NCI-H510A treated with DMSO at 0.1 percent for 48 hours (cell line): Measurements from ENCODE around the gene PDIK1L.
A peak's percentile ranks its signal among the peaks of the same experiment; 100 is the strongest.

Source experiments
- DNase-seq: peaks from one replicate; lab custom pipeline; 2025; lab: John Stamatoyannopoulos, UW

PDIK1L gene

GRCh38 chr1:26155370-26156284 is 44.0 kb downstream of the PDIK1L start:
- DNase-seq = no peak

DNA sequence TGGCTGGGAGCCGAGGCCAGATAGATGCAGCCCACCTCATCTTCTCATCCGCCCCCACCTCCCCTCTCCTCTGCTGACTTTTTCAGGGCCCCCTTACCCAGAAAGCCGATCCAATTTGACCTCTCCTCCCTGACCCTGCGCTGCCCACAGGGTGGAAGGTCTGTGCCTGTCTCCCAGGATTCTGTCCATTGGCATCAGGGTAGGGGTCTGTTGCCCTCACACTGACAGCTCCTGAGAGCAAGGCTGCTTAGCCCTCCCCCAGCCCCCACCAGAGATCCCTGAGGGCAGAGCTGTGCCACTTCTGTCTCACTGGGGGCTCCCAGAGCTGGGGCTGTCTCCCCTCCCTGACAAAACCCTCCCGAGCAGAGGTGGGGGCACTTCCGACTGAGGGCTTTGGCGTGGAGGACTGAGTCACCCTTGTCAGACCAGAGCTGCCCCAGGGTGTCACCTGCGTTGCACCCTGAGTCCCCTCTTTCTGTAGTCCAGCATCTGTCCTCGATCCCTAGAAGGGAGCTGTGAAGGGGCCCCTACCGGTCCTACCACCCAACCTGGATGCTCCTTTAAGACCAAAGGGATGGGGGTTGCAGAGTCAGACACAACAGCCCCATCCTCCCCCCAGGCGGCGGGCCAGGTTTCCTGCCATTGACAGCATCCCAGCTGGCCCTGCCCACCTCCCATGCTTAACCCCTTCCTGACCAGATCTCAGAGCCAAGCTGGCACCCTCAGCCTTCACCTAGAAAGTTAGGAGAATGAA is 44.8 kb downstream of the PDIK1L start:
- DNase-seq = peak; percentile 27

DNA sequence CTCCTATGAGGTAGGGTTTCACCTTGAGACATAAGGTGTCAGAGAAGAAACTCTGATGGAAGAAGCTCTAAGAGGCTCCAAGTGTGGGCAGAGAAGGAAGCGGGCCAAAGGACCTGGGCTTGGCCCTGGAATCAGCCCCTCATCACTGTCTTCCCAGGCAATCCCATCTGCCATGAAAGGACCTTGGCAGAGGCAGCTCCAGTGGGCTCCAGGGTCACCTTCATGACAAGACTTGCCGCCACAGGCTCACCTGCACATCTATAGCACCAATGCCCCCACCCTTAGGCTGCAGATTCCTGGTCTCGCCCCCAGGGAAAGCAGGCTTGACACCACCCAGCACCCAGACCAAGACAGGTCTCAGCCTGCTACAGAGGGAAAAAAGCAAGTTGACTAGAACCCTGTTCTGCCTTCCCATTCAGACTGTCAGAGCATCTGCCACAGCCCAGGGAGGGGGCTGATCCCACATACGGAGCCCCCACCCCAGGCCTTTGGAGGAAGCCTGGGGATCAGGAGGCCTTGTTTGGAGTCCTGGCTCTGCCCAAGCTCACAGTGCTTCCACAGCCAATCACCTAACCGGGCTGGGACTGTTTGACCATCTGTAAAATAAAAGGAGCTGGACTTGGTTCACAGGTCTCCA is 46.8 kb downstream of the PDIK1L start:
- no peak for DNase-seq

GRCh38 chr1:26158908-26159742 is 47.5 kb downstream of the PDIK1L start, which contains the start of gene FAM110D:
Gene FAM110D (plus strand): TSS chr1:26159079. CDS start chr1:26161292, 2,213 bp downstream.
- no peak for DNase-seq

GRCh38 chr1:26159743-26160039 is 48.1 kb downstream of the PDIK1L start:
- DNase-seq = no peak

- no peak for DNase-seq
Observed at GRCh38 chr1:26160527-26161414, 49.1 kb downstream of the PDIK1L start.

DNA sequence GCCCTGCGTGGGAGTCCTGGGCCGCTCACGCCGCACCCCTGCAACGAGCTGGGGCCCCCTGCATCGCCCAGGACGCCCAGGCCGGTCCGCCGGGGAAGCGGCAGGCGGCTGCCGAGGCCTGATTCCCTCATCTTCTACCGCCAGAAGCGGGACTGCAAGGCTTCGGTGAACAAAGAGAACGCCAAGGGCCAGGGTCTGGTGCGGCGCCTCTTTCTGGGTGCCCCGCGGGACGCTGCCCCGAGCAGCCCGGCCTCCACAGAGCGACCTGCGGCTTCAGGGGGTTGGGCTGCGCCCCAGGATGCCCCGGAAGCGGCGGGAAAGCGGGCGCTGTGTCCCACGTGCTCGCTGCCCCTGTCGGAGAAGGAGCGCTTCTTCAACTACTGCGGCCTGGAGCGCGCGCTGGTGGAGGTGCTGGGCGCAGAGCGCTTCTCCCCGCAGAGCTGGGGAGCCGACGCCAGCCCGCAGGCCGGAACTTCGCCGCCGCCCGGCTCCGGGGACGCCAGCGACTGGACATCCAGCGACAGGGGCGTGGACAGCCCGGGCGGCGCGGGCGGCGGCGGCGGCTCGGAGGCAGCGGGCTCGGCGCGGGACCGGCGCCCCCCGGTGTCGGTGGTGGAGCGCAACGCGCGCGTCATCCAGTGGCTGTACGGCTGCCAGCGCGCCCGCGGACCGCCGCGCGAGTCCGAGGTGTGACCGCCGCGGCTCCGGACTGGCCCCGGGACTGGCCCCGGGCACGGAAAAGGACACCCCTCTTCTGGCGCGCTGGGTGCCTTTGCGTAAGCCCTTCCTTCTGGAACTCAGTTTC is 50.0 kb downstream of the PDIK1L start:
- peak; percentile 26 for DNase-seq

DNA sequence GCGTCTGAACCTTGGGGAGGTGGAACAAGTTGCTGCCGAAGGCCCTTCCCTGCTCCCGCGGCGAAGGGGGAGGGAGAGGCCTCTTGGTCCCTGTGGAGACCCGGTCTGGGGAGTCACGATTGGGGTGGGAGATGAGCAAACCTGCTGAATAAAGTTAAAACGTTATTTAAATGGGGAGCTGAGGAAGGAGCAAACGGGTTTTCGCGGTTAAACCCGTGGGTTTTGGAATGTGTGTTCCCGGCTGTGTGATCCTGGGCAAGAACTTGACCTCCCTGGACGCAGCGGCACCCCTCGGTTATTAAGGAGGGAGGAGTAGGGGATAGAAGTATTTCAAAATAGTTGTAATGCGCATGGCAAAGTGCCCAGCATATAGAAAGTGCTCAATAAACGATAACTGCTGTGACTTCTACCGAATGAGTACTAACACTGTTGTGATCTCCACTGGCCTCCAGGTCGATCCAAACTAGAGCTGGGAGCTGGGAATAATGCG is 50.6 kb downstream of the PDIK1L start:
- DNase-seq = no peak

GRCh38 chr1:26163684-26164035 is 52.0 kb downstream of the PDIK1L start:
- DNase-seq = no peak

DNA sequence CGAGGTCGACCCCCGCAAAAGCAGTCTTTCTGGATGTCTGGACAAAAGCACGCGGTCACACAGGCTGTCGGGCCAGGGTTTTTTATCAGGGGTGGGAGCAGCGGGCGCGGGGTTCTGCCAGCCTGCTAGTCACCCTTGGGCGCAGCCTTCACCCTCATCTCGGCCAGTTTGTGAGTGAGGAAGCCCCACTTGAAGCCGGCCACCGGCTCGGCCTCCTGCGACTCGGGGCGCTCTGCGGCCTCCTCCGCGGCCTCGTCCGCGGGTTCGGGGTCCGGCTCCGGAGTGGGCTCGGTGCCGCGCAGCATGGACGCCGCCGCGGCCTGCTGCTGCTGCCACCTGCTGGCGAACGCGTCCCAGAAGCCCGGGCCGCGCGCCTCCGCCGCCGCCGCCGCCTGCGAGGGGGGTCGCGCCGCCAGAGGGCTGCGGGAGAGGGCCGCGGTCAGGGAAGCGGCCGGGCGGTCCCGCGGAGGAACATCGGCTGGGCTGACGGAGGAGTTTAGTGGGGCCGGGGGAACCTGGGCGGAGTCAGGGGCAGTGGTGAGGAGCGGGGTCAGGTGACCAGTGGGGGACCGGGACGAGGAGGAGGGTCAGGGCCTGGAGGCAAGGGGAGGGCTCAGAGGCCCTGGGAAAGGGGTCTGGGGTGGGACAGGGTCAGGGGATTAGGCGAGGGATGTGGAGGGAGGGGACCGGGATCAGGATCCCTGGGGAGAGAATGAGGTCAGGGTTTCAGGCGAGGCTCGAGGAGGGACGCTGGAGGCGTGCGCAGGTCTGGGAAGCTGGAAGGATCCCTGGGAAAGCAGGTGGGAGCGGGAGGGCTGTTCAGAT is 52.6 kb downstream of the PDIK1L start:
- no peak for DNase-seq

GRCh38 chr1:26164861-26165842 is 53.5 kb downstream of the PDIK1L start:
- DNase-seq = no peak

DNA sequence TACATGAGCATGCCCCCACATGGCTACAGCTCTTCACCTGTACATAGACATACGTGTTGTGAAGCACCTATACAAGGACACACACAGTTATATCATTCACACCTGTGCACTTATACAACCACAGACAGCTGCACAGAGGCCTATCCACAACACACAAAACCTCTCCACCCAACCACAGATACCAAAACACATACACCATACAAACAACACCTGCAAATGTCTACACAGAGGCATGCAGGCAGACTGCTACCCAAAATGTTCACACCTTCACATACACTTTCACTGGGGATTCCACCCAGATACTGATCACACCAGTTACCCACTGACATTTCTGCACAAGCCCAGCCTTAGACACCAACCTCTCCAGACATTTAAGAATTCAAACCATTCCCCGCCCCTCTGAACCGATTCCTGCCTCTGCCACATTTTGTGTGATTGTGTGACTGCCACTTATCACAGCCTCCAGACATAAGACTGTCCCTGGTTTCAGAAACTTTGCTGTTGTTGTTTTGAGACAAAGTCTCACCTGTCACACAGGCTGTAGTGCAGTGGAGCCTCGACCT is 55.2 kb downstream of the PDIK1L start:
- DNase-seq = no peak

- peak; percentile 54 for DNase-seq
Observed at GRCh38 chr1:26168410-26169197, 57.0 kb downstream of the PDIK1L start, which contains the start of gene C1orf232. Gene C1orf232 (minus strand): TSS chr1:26168963. CDS start chr1:26168499, 464 bp downstream.

DNA sequence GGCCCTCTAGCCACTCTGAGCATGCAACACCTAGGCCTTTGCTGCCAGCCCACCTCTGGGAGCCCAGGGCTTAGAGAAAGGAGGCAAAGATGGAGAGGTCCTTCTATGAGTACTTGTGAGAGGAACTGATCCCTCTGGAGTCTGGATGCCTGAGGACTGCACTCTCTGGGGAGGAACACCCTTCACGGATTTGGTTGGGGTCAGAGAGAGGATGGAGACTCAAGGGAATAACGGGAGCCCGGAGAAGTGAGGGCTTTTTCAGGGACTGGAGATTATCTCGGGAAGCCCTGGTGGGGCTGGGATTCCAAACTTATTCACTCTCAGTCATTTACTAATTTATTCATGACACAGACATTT is 57.6 kb downstream of the PDIK1L start:
- DNase-seq = peak; percentile 47

DNA sequence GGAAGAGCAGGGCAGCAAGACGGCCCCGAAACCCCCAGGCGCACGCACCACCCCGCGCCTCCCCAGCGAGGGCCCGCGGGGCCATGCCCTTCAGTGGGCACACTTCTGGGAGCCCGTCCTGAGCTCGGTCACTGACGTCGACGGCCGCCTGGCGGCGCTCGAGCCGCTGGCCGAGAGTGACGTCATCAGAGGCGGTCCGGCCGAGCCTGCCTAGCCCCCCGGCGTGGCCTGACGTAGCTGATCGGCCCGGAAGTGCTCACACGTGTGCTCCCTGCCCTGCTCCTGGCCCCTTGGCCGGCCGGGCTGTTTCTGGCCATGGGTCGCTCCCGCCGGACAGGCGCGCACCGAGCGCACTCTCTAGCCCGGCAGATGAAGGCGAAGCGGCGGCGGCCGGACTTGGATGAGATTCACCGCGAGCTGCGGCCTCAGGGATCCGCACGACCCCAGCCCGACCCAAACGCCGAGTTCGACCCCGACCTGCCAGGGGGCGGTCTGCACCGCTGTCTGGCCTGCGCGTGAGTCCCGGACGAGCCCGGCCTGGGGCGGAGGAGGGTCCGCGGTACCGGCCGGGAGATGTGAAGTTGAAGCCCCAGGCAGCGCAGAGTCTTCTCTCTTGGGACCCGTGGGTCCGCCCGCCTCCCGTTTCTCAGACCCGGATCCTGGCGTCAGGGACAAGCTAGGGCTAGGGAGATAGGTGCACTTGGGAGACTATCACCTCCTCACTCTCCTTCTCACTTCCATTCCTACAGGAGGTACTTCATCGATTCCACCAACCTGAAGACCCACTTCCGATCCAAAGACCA is 58.2 kb downstream of the PDIK1L start, which contains the start of gene ZNF593:
Gene ZNF593, plus strand, starts transcription at position 240 of the 803 bp plus-strand sequence. Its CDS starts 76 bp downstream, at position 316.
- DNase-seq = peak; percentile 85

DNA sequence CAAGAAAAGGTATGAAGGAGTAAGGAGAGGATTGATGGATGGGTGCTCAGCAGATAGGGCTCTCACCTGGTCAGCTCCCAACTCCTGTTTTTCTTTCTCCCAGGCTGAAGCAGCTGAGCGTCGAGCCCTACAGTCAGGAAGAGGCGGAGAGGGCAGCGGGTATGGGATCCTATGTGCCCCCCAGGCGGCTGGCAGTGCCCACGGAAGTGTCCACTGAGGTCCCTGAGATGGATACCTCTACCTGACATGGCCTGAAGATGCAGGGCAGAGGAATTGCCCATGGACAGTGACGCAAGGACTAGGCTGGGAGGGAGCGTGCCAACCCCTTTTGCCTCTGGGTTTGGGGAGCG is 58.8 kb downstream of the PDIK1L start:
- no peak for DNase-seq
